Measurements from ENCODE around the gene INPP4A. TPM values are rescaled to one million over a fixed set of nuclear protein-coding genes. Genes with fewer than 3 reads are reported as not detected.

The INPP4A gene
- total RNA-seq, 2 donors from 2014 or later = 12.9 to 49.8 TPM

DNA sequence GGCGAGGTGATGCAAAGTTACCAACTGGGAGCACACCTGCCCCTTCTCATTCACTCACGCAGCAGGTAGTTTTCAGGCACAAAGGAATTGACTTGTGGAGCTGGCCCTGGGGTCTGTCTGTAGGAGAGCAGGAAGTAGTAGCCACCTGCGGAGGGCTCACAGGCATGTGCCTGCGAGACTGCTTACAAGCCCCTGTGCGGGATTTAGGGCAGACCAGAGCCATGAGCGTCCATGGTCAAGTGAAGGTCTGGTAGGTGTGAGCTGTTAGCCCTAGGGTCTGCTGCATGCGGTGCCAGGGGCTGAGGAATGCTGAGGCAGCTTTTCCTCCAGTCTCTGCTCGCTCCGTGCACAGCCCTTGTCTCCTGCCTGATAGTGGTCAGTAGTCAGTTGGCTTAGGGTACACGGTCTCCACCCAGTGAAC, 18.9 kb downstream of the INPP4A start:
- intact Hi-C loops (cut with DNase I) = no loop called here
- TF ChIP-seq POLR2AphosphoS5 (IDR thresholded peaks at IDR 0.05) = no peak
- H3K27me3 ChIP-seq (replicated peaks; ENCODE audit: insufficient read depth) = no peaks in the 10 kb centered on the region
- no peak overlapping the region for H3K4me3 ChIP-seq
- H3K4me1 ChIP-seq (replicated peaks) = no peaks in the 10 kb centered on the region
- H3K36me3 ChIP-seq = no peaks in the 10 kb centered on the region
- no peak overlapping the region for H3K27ac ChIP-seq
- WGBS = 87% methylated on average over 10 of the region's 10 CpGs
- DNase-seq (ENCODE audit: low spot score) = no peak
- no peaks in the 10 kb centered on the region for H3K9me3 ChIP-seq

DNA sequence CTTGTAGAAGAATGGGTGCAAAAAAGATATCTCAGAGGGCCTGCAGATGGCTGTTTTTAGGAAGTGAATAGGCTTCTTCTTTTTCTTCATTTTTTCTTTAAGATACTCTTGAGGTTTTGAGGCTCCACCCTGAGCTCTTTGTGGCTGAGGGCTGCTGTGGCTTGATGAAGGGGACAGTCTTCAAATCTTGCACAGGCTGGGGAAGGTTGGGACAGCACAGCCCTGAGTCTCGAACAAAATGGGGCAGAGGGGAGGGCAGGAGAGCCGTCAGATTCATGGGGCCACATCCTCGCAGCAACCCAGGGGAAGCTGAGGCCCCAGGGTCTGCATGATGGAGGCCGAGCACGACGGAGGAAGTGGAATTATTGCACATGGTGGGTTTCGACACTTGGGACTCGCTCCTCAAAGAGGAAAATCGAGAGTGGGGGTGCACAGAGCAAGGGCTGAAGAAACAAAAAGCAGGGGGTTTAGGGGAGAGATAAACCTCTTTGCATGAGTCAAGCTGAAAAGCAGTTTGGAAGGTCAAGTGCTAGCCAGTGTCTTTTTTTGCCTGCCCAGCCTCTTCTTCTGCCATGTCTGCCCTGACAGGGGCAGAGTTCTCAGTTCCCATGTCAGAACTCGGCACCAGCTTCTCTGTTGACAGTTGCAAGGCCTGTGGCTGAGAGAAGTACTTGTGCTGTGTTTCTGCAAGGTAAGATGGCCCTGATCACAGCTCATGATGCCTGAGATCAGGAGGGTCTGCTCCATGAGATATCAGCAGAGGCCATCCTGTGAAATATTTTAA, 19.5 kb downstream of the INPP4A start:
- no peak for DNase-seq (ENCODE audit: low spot score)
- H3K4me1 ChIP-seq (replicated peaks) = no peaks in the 10 kb centered on the region
- intact Hi-C loops (cut with DNase I) = no loop called here
- no peaks in the 10 kb centered on the region for H3K36me3 ChIP-seq
- H3K27me3 ChIP-seq (replicated peaks; ENCODE audit: insufficient read depth) = no peaks in the 10 kb centered on the region
- 76% methylated on average over 10 of the region's 10 CpGs for WGBS
- no peak overlapping the region for H3K4me3 ChIP-seq
- no peak overlapping the region for H3K27ac ChIP-seq
- H3K9me3 ChIP-seq = no peaks in the 10 kb centered on the region
- TF ChIP-seq POLR2AphosphoS5 (IDR thresholded peaks at IDR 0.05) = no peak
- no peak for TF ChIP-seq POLR2A (IDR thresholded peaks at IDR 0.05)
- TF ChIP-seq CTCF (IDR thresholded peaks at IDR 0.05) = no peak

- intact Hi-C loops (cut with DNase I) = no loop called here
- DNase-seq (ENCODE audit: low spot score) = no peak
- H3K9me3 ChIP-seq = no peaks in the 10 kb centered on the region
- H3K27ac ChIP-seq = no peak overlapping the region
- no peak overlapping the region for H3K4me3 ChIP-seq
- WGBS = 81% methylated on average over 12 of the region's 12 CpGs
- TF ChIP-seq CTCF (IDR thresholded peaks at IDR 0.05) (no peak), POLR2A (IDR thresholded peaks at IDR 0.05) (no peak), POLR2AphosphoS5 (IDR thresholded peaks at IDR 0.05) (no peak)
- no peaks in the 10 kb centered on the region for H3K36me3 ChIP-seq
- H3K27me3 ChIP-seq (replicated peaks; ENCODE audit: insufficient read depth) = no peaks in the 10 kb centered on the region
- H3K4me1 ChIP-seq (replicated peaks) = no peaks in the 10 kb centered on the region
These were observed 20.2 kb downstream of the INPP4A start for GRCh38 chr2:98464772-98465310.

DNA sequence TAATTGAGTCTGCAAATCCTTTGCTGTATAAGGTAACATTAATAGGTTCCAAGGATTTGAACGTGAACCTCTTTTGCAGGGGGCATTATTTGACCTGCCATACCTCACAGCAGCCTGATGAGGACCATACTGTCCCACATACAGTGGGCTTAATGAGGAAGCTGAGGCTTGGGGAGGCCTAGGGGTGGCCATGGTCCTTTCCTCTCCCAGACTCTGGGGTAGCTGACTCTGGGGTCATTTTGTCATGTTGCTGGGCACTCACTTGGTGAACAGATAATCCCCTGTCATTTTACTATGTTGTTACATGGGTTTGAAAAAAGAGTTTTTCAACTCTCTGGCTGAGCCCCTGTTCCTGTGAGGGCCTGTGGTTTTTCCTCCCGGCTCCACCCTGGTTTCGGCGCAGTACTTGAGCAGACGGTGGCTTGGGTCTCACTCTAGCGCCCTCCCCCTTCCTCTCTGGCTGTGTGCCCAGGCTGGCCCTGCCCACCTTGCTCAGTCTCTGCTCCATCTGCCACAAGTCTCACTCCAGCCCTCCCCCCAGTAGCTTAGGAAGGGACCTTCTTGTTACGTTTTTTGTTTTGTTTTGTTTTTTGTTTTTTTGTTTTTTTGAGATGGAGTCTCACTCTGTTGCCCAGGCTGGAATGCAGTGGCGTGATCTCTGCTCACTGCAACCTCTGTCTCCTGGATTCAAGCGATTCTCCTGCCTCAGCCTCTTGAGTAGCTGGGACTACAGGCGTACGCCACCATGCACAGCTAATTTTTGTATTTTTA, 21.0 kb downstream of the INPP4A start:
- intact Hi-C loops (cut with DNase I) = no loop called here
- 55% methylated on average over 11 of the region's 11 CpGs for WGBS
- TF ChIP-seq POLR2AphosphoS5 (IDR thresholded peaks at IDR 0.05) (no peak), POLR2A (IDR thresholded peaks at IDR 0.05) (no peak), CTCF (IDR thresholded peaks at IDR 0.05) (no peak)
- DNase-seq (ENCODE audit: low spot score) = no peak
- Histone ChIP-seq H3K4me3 (no peak overlapping the region), H3K27ac (no peak overlapping the region), H3K9me3 (no peaks in the 10 kb centered on the region), H3K27me3 (replicated peaks; ENCODE audit: insufficient read depth) (no peaks in the 10 kb centered on the region), H3K36me3 (no peaks in the 10 kb centered on the region), H3K4me1 (replicated peaks) (no peaks in the 10 kb centered on the region)

GRCh38 chr2:98467082-98467536, 22.5 kb downstream of the INPP4A start:
- no peak overlapping the region for H3K4me3 ChIP-seq
- DNase-seq (ENCODE audit: low spot score) = no peak
- H3K27me3 ChIP-seq (replicated peaks; ENCODE audit: insufficient read depth) = no peaks in the 10 kb centered on the region
- H3K27ac ChIP-seq = no peak overlapping the region
- no peaks in the 10 kb centered on the region for H3K9me3 ChIP-seq
- 94% methylated on average over 11 of the region's 11 CpGs for WGBS
- no peaks in the 10 kb centered on the region for H3K36me3 ChIP-seq
- no peak for TF ChIP-seq CTCF (IDR thresholded peaks at IDR 0.05)
- TF ChIP-seq POLR2AphosphoS5 (IDR thresholded peaks at IDR 0.05) = no peak
- no peak for TF ChIP-seq POLR2A (IDR thresholded peaks at IDR 0.05)
- intact Hi-C loops (cut with DNase I) = no loop called here
- no peaks in the 10 kb centered on the region for H3K4me1 ChIP-seq (replicated peaks)
